ENCODE measurements around the gene NEMF. TPM values are rescaled to one million over a fixed set of nuclear protein-coding genes. Genes with fewer than 3 reads are reported as not detected.
"Not testable (repeated sequence)": the region's sequence is repeated elsewhere in the genome, so short reads cannot be mapped to it uniquely, and the experiment has no call there.

The NEMF gene
- total RNA-seq, 1 experiment from 2014 or later = 42.7 TPM

DNA sequence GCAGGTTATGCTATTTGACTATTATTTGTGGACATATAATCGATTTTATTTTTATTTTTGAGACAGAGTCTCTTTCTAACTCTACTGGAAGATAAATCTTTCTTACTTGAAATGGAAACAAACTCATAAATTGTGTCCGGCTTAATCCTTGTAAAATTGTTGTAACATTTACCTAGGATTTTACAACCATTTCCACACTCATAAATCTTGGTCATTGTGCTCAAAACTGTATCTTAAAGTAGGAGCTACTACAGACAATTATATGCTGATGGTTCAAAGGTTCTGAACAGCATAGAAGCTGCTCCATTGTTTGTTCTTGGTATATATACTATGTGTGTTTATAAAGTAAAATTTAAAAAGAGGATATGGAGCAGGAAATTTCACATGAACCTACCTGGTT lies 35.7 kb upstream of the NEMF start:
- Histone ChIP-seq H3K27ac (no peak overlapping the region), H3K27me3 (replicated peaks) (no peaks in the 10 kb centered on the region), H3K36me3 (peaks cover 5% of the 10 kb centered on the region), H3K4me3 (no peak overlapping the region), H3K9me3 (replicated peaks) (no peaks in the 10 kb centered on the region), H3K4me1 (replicated peaks) (peaks cover 8% of the 10 kb centered on the region)
- no peak for DNase-seq (ENCODE audit: low read depth in 1 of 2, low spot score in 2 of 2)

GRCh38 chr14:49886523-49886922 lies 33.9 kb upstream of the NEMF start:
- no peaks in the 10 kb centered on the region for H3K9me3 ChIP-seq (replicated peaks)
- H3K27ac ChIP-seq = no peak overlapping the region
- peaks cover under 1% of the 10 kb centered on the region for H3K4me1 ChIP-seq (replicated peaks)
- H3K4me3 ChIP-seq = no peak overlapping the region
- no peak for DNase-seq (ENCODE audit: low read depth in 1 of 2, low spot score in 2 of 2)
- H3K36me3 ChIP-seq = no peaks in the 10 kb centered on the region
- H3K27me3 ChIP-seq (replicated peaks) = no peaks in the 10 kb centered on the region

DNA sequence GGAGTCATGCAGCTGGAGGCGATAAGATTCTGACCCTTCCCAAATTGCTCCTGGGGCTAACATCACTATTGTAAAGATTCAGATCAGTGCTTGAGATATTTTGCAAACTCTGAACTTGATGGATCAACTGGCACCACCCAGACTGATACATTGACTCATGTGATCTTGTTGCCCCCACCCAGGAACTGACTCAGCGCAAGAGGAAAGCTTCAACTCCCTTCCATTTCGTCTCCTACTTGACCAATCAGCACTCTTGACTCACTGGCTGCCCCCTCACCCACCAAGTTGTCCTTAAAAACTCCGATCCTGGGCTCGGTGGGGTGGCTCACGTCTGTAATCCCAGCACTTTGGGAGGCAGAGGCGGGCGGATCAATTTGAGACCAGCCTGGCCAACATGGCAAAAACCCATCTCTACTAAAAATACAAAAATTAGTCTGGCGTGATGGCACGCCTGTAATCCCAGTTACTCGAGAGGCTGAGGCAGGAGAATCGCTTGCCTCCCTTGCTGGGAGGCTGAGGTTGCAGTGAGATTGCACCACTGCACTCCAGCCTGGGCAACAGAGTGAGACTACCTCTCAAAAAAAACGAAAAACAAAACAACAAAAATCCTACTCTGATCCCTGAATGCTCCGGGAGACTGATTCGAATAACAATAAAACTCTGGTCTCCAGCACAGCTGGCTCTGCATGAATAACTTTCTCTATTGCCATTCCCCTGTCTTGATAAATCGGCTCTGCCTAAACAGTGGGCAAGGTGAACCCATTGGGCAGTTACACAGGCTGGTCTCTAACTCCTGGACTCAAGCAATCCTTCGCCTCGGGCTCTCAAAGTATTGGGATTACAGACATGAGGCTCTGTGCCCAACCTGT lies 30.5 kb upstream of the NEMF start:
- no peak overlapping the region for H3K27ac ChIP-seq
- no peaks in the 10 kb centered on the region for H3K36me3 ChIP-seq
- DNase-seq (ENCODE audit: low read depth in 1 of 2, low spot score in 2 of 2) = no peak
- H3K27me3 ChIP-seq (replicated peaks) = no peaks in the 10 kb centered on the region
- no peaks in the 10 kb centered on the region; the same call in 1 of the 2 replicates for H3K4me1 ChIP-seq (replicated peaks)
- no peaks in the 10 kb centered on the region for H3K9me3 ChIP-seq (replicated peaks)
- H3K4me3 ChIP-seq = no peak overlapping the region

DNA sequence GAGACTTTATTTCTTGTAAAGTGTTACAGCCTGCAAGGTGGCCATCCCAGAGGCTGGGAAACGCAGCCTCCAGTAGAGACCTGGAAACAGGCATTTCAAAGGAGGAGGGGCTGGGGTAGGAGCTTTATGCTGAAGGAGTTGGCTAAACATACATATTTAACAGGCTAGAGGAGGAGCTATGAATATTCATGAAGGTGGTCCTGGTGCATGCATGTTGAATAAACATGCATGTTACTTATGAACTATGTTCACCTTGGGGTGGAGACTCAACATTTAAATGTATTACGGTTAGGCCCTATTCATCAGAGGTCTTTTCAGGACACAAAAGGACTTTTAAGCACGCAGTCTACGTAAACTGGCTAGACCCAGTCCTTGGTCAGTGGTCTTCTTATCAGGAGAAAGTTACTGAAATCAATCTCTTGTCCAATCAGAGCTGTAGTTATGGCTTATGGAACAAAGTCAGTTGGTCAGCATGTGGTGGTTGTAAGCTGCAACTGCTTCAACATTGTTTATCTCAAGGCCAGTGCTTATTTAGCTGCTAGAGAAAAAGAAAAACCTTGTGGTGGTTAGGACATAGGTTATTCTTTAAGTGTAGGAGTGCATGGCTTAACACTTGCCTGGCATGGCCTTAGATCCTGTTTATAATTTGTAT lies 28.9 kb upstream of the NEMF start:
- DNase-seq (ENCODE audit: low read depth in 1 of 2, low spot score in 2 of 2) = no peak

GRCh38 chr14:49880267-49881064 lies 27.9 kb upstream of the NEMF start:
- H3K9me3 ChIP-seq (replicated peaks) = no peaks in the 10 kb centered on the region
- H3K27me3 ChIP-seq (replicated peaks) = no peaks in the 10 kb centered on the region
- H3K4me3 ChIP-seq = no peak overlapping the region
- no peaks in the 10 kb centered on the region; the same call in 1 of the 2 replicates for H3K4me1 ChIP-seq (replicated peaks)
- no peak overlapping the region for H3K27ac ChIP-seq
- no peaks in the 10 kb centered on the region for H3K36me3 ChIP-seq
- no peak for DNase-seq (ENCODE audit: low read depth in 1 of 2, low spot score in 2 of 2)

More for the DNA sequence above, 28.9 kb upstream of the NEMF start:
- Histone ChIP-seq H3K27ac (no peak overlapping the region), H3K27me3 (replicated peaks) (no peaks in the 10 kb centered on the region), H3K4me1 (replicated peaks) (no peaks in the 10 kb centered on the region; the same call in 1 of the 2 replicates), H3K9me3 (replicated peaks) (no peaks in the 10 kb centered on the region), H3K36me3 (no peaks in the 10 kb centered on the region), H3K4me3 (no peak overlapping the region)

GRCh38 chr14:49879646-49880204 lies 27.1 kb upstream of the NEMF start:
- Histone ChIP-seq H3K36me3 (no peaks in the 10 kb centered on the region), H3K27me3 (replicated peaks) (no peaks in the 10 kb centered on the region), H3K4me1 (replicated peaks) (no peaks in the 10 kb centered on the region; the same call in 1 of the 2 replicates), H3K9me3 (replicated peaks) (no peaks in the 10 kb centered on the region), H3K27ac (no peak overlapping the region), H3K4me3 (no peak overlapping the region)
- peak; percentile 29 to 50 for DNase-seq (ENCODE audit: low read depth in 1 of 2, low spot score in 2 of 2)

GRCh38 chr14:49876563-49877127 lies 24.1 kb upstream of the NEMF start:
- no peaks in the 10 kb centered on the region for H3K27me3 ChIP-seq (replicated peaks)
- H3K4me3 ChIP-seq = no peak overlapping the region
- H3K4me1 ChIP-seq (replicated peaks) = no peaks in the 10 kb centered on the region
- no peaks in the 10 kb centered on the region for H3K36me3 ChIP-seq
- no peak for DNase-seq (ENCODE audit: low read depth in 1 of 2, low spot score in 2 of 2)
- H3K9me3 ChIP-seq (replicated peaks) = no peaks in the 10 kb centered on the region
- no peak overlapping the region for H3K27ac ChIP-seq

GRCh38 chr14:49875640-49876198 lies 23.1 kb upstream of the NEMF start:
- no peaks in the 10 kb centered on the region for H3K27me3 ChIP-seq (replicated peaks)
- H3K4me3 ChIP-seq = no peak overlapping the region
- no peak for DNase-seq (ENCODE audit: low read depth in 1 of 2, low spot score in 2 of 2)
- no peaks in the 10 kb centered on the region for H3K9me3 ChIP-seq (replicated peaks)
- no peaks in the 10 kb centered on the region for H3K36me3 ChIP-seq
- no peak overlapping the region for H3K27ac ChIP-seq
- no peaks in the 10 kb centered on the region for H3K4me1 ChIP-seq (replicated peaks)

- H3K9me3 ChIP-seq (replicated peaks); H3K36me3 ChIP-seq; H3K27me3 ChIP-seq (replicated peaks); H3K27ac ChIP-seq; H3K4me3 ChIP-seq; DNase-seq (ENCODE audit: low read depth in 1 of 2, low spot score in 2 of 2); H3K4me1 ChIP-seq (replicated peaks): not testable (repeated sequence)
Observed at GRCh38 chr14:49873548-49873947, 21.0 kb upstream of the NEMF start.

DNA sequence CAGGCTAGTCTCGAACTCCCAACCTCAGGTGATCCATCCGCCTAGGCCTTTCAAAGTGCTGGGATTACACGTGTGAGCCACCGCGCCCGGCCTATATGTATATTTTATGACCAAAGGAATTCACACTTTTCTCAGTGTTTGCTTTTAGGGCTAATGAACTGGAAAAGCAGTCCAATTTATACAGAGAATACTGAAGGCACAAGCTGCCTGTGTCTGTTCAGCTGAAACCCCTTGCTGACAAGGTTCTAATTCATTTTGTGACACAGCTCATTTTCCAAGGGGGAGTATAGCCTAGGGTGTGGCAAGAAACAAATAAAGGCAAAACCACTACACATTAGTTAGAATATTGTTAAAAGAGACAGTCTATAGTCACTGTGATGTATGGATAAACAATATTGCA lies 18.3 kb upstream of the NEMF start:
- no peak for DNase-seq (ENCODE audit: low read depth in 1 of 2, low spot score in 2 of 2)
- Histone ChIP-seq H3K27me3 (replicated peaks) (no peaks in the 10 kb centered on the region), H3K36me3 (no peaks in the 10 kb centered on the region), H3K4me1 (replicated peaks) (peaks cover 8% of the 10 kb centered on the region), H3K4me3 (no peak overlapping the region), H3K9me3 (replicated peaks) (no peaks in the 10 kb centered on the region), H3K27ac (no peak overlapping the region)

DNA sequence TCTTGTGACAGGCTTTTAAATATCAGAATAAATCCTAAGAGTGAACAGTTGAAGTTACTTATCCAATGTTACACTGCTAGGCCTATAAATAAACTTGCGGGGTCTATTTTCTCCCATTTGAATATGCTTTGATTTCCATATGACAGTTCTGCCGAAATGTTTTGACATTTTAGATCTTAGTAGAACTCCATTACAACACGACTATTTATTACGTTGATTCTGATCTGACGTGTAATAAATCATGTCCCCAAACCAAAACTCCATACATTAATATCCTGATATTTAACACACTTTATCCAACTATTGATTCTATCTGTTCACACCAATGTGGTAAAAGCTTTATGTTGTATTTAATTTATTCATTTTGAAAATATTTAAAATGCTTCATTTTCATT lies 16.1 kb upstream of the NEMF start:
- Histone ChIP-seq H3K4me1 (replicated peaks) (peaks cover 11% of the 10 kb centered on the region), H3K27me3 (replicated peaks) (no peaks in the 10 kb centered on the region), H3K36me3 (no peaks in the 10 kb centered on the region), H3K4me3 (peak overlapping the region; percentile 44), H3K27ac (peak overlapping the region; percentile 31), H3K9me3 (replicated peaks) (no peaks in the 10 kb centered on the region)
- no peak for DNase-seq (ENCODE audit: low read depth in 1 of 2, low spot score in 2 of 2)

- peak overlapping the region; percentile 37 for H3K27ac ChIP-seq
- H3K9me3 ChIP-seq (replicated peaks) = no peaks in the 10 kb centered on the region
- no peaks in the 10 kb centered on the region for H3K36me3 ChIP-seq
- peaks cover 11% of the 10 kb centered on the region for H3K4me1 ChIP-seq (replicated peaks)
- H3K4me3 ChIP-seq = peak overlapping the region; percentile 44
- no peaks in the 10 kb centered on the region for H3K27me3 ChIP-seq (replicated peaks)
- DNase-seq (ENCODE audit: low read depth in 1 of 2, low spot score in 2 of 2) = peak; percentile 78 to 97
Observed at GRCh38 chr14:49867831-49868719, 15.5 kb upstream of the NEMF start.
